ENCODE data around the gene GFM1.

DNA sequence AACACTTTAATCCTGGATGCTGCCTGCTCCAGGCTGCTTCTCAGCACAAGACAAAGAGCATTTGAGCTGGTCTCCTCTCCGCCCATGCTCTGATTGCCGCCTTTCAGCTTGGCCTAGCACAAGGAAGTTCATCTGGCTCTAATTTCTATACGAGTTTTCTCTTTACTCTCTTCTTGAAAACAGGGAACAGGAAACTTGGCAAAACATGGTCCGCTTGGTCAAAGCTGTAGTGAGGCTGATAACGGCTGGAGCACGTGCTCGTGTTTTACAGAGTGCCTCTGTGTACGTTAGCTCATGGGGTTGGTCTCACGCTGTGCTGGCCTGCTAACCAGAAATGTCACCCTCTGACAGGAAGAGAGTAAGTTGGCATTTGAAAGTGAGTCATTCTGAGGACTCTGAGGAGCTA lies 68.8 kb downstream of the GFM1 start:
- TF ChIP-seq EZH2 (IDR thresholded peaks at IDR 0.05): no peak
- TF ChIP-seq POLR2AphosphoS5 (IDR thresholded peaks at IDR 0.05; ENCODE audit: borderline replicate concordance, low read depth, low read length): no peak
- TF ChIP-seq FOXP2 (optimal IDR thresholded peaks at IDR 0.05; ENCODE audit: control extremely low read depth, extremely low read length, insufficient read depth): no peak

Data from SK-N-MC (cell line).